LNCaP clone FGC (cell line): ENCODE results near the gene SLC38A9.
A peak's percentile ranks its signal among the peaks of the same experiment; 100 is the strongest.

Source experiments
- DNase-seq: peaks from one replicate; pipeline ENCODE4 v3.0.0-alpha.2; 2011; ENCODE audit warnings: low read depth
- H3K4me3 ChIP-seq: 2 replicates; pipeline ENCODE4 v1.5.1; 2011; ENCODE audit warnings: mild to moderate bottlenecking, low read depth, low read length, control low read depth
- CTCF ChIP-seq: IDR thresholded peaks from 2 replicates; pipeline ENCODE4 v1.5.1; 2012; ENCODE audit warnings: mild to moderate bottlenecking; ENCODE audit not compliant: control insufficient read depth, insufficient read depth; ENCODE audit errors: extremely low read depth

Gene SLC38A9

GRCh38 chr5:55694152-55694830 is 17.8 kb downstream of the SLC38A9 start:
- peak; percentile 87 for TF ChIP-seq CTCF
- H3K4me3 ChIP-seq = no peak overlapping the region
- peak; percentile 75 for DNase-seq

- no peak for TF ChIP-seq CTCF
- no peak overlapping the region for H3K4me3 ChIP-seq
- peak; percentile 48 for DNase-seq
These were observed 19.6 kb downstream of the SLC38A9 start for GRCh38 chr5:55692509-55692908.

GRCh38 chr5:55692106-55692417 is 20.1 kb downstream of the SLC38A9 start:
- no peak for TF ChIP-seq CTCF
- DNase-seq = no peak
- no peak overlapping the region for H3K4me3 ChIP-seq

GRCh38 chr5:55691265-55692105 is 20.6 kb downstream of the SLC38A9 start:
- DNase-seq = peak; percentile 59
- H3K4me3 ChIP-seq = no peak overlapping the region
- peak; percentile 61 for TF ChIP-seq CTCF

GRCh38 chr5:55682071-55682470 is 30.1 kb downstream of the SLC38A9 start:
- no peak overlapping the region for H3K4me3 ChIP-seq
- no peak for TF ChIP-seq CTCF
- peak; percentile 96 for DNase-seq

- no peak overlapping the region for H3K4me3 ChIP-seq
- TF ChIP-seq CTCF = no peak
- DNase-seq = no peak
These were observed 30.8 kb downstream of the SLC38A9 start for GRCh38 chr5:55681301-55681700.
